Neural crest cell (in vitro differentiated cells): ENCODE measurements around the gene PTPRM. TPM values are rescaled to one million over a fixed set of nuclear protein-coding genes. Genes with fewer than 3 reads are reported as not detected.

Experiments
- DNase-seq: peaks from one replicate; pipeline ENCODE4 v3.0.0; 2021; ENCODE audit warnings: low read depth, mixed read lengths, low spot score
- H3K27ac Mint-ChIP-seq: one replicate; pipeline ENCODE4 v1.8.0; 2021; ENCODE audit warnings: mild to moderate bottlenecking, mixed read lengths; ENCODE audit not compliant: unreplicated experiment
- H3K27me3 Mint-ChIP-seq: 2 replicates; pipeline ENCODE4 v1.8.0; 2021; ENCODE audit warnings: low read depth, mild to moderate bottlenecking, mixed read lengths
- H3K36me3 Mint-ChIP-seq: 2 replicates; pipeline ENCODE4 v1.8.0; 2021; ENCODE audit warnings: low read depth, mild to moderate bottlenecking, mixed read lengths
- H3K4me1 Mint-ChIP-seq: 2 replicates; pipeline ENCODE4 v1.8.0; 2021; ENCODE audit warnings: mixed read lengths
- H3K4me3 Mint-ChIP-seq: one replicate; pipeline ENCODE4 v1.8.0; 2021; ENCODE audit warnings: mild to moderate bottlenecking, mixed read lengths
- H3K9me3 Mint-ChIP-seq: 2 replicates; pipeline ENCODE4 v1.8.0; 2021; ENCODE audit warnings: mixed read lengths
- CTCF ChIP-seq: fragments of 200-600 bp; sonication (generic); conservative IDR thresholded peaks from 2 replicates; pipeline ENCODE4 v1.5.0; 2021; ENCODE audit warnings: antibody characterized with exemption, mild to moderate bottlenecking
- total RNA-seq: library from RNA; stranded (reverse); gene quantifications from 2 replicates; pipeline ENCODE4 v1.2.1, GENCODE V29; 2021

The PTPRM gene
- total RNA-seq, 1 donor from 2014 or later = 7.7 TPM

- Mint-ChIP-seq H3K4me3 (no peak overlapping the region), H3K4me1 (no peaks in the 10 kb centered on the region), H3K9me3 (peaks cover 15% of the 10 kb centered on the region), H3K27ac (no peak overlapping the region), H3K27me3 (no peaks in the 10 kb centered on the region), H3K36me3 (peaks cover 4% of the 10 kb centered on the region)
- no peak for TF ChIP-seq CTCF
- DNase-seq = no peak
Measured at GRCh38 chr18:7748251-7749007, 181.3 kb downstream of the PTPRM start.

GRCh38 chr18:7749008-7749405 lies 181.9 kb downstream of the PTPRM start:
- Mint-ChIP-seq H3K4me1 (no peaks in the 10 kb centered on the region), H3K36me3 (peaks cover 4% of the 10 kb centered on the region), H3K9me3 (peaks cover 15% of the 10 kb centered on the region), H3K27ac (no peak overlapping the region), H3K4me3 (no peak overlapping the region), H3K27me3 (no peaks in the 10 kb centered on the region)
- no peak for DNase-seq
- TF ChIP-seq CTCF = no peak

- Mint-ChIP-seq H3K27ac (no peak overlapping the region), H3K4me1 (no peaks in the 10 kb centered on the region), H3K36me3 (peaks cover 4% of the 10 kb centered on the region), H3K9me3 (peaks cover 13% of the 10 kb centered on the region), H3K4me3 (no peak overlapping the region), H3K27me3 (no peaks in the 10 kb centered on the region)
- DNase-seq = no peak
- TF ChIP-seq CTCF = no peak
Measured at GRCh38 chr18:7749510-7749981, 182.4 kb downstream of the PTPRM start.

GRCh38 chr18:7750095-7750663 lies 183.1 kb downstream of the PTPRM start:
- Mint-ChIP-seq H3K36me3 (peaks cover 4% of the 10 kb centered on the region), H3K4me3 (no peak overlapping the region), H3K27me3 (no peaks in the 10 kb centered on the region), H3K9me3 (peaks cover 13% of the 10 kb centered on the region), H3K27ac (no peak overlapping the region), H3K4me1 (no peaks in the 10 kb centered on the region)
- no peak for DNase-seq
- TF ChIP-seq CTCF = no peak

GRCh38 chr18:7750966-7751365 lies 183.8 kb downstream of the PTPRM start:
- Mint-ChIP-seq H3K4me1 (no peaks in the 10 kb centered on the region), H3K27ac (no peak overlapping the region)
- TF ChIP-seq CTCF = no peak

More at GRCh38 chr18:7750966-7751365, 183.8 kb downstream of the PTPRM start:
- Mint-ChIP-seq H3K9me3 (peaks cover 7% of the 10 kb centered on the region), H3K36me3 (peaks cover under 1% of the 10 kb centered on the region), H3K27me3 (no peaks in the 10 kb centered on the region), H3K4me3 (no peak overlapping the region)
- no peak for DNase-seq
